Body of pancreas (tissue), 4 donors: Measurements from ENCODE around the gene DSP.

Experiments
- CTCF ChIP-seq, 7 experiments: fragments of 450-650 bp in 4 of 7; fragments of 200-600 bp in 3 of 7; sonication (generic) in 3 of 7; IDR thresholded peaks; one replicate each; pipeline ENCODE4 v1.5.1; 2016 to 2019; ENCODE audit warnings: antibody characterized with exemption in 7 of 7
- POLR2A ChIP-seq, 3 donors: fragments of 450-650 bp; IDR thresholded peaks; one replicate each; pipeline ENCODE4 v1.6.1; 2016; ENCODE audit warnings: antibody characterized with exemption in 3 of 3, mild to moderate bottlenecking in 2 of 3

- no peak for TF ChIP-seq CTCF (IDR thresholded peaks at IDR 0.05)
- TF ChIP-seq POLR2A (IDR thresholded peaks at IDR 0.05), result no peak
These were observed 798 bp downstream of the DSP start for GRCh38 chr6:7542065-7542873.
